SKM-1 treated with dmso at 0.1 percent for 144 hours (cell line): ENCODE measurements around the gene UTP20.
"Not testable (repeated sequence)": the region's sequence is repeated elsewhere in the genome, so short reads cannot be mapped to it uniquely, and the experiment has no call there.

ENCODE experiments used
- DNase-seq: peaks from one replicate; lab custom pipeline; 2025; ENCODE audit not compliant: unreplicated experiment; lab: John Stamatoyannopoulos, UW

Gene UTP20

DNA sequence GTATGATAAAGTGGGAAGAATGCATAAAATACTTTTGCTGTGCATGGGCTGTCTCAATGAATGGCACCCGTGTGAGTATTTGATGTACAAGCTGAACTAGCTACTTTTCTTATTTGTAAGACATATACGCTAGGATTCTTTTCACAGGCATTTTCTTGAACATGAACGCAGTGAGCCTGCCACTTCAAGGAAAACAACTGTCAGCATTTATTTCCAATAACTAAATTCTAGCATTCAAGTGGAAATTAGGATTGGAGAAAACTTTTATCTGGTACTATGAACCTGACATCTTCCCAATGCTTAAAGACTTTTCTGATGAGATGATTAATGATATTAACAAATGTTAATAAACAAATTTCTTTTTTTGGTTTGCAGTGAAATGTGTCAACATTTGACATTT lies 45.7 kb downstream of the UTP20 start:
- DNase-seq: no peak

DNA sequence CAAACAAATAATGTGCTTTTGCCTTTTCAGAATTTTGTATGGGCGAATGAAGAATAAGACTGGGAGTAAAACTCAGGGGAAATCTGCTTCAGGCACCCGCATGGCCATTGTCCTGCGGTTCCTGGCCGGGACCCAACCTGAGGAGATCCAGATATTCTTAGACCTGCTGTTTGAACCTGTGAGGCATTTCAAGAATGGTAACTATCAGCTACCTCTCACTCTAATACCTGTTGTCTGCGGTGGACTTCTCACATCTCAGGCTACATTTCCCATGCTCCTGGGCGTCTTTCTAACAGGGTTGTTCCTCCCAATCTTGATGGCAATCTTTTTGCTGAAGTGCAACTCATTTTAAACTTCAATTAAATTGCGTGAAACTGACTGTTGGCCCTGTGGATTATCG lies 47.1 kb downstream of the UTP20 start:
- DNase-seq: no peak

DNA sequence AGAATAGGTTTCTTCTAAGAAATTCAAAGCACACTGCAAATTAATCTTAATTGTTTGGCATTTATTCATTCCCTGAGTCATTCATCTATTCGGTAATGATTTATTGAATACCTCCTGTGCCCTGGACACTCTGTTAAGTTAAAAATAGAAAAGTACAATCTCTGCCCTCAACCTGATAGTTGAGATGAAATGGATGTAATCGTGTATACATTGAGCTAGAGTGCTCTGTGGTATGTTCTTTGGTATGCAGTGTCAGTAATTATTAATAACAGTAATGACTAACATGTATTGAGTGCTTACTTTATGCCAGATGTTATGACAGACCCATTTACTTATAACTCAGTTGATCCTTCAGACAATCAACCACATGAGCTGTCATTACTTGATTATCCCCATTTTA lies 47.6 kb downstream of the UTP20 start:
- no peak for DNase-seq

DNA sequence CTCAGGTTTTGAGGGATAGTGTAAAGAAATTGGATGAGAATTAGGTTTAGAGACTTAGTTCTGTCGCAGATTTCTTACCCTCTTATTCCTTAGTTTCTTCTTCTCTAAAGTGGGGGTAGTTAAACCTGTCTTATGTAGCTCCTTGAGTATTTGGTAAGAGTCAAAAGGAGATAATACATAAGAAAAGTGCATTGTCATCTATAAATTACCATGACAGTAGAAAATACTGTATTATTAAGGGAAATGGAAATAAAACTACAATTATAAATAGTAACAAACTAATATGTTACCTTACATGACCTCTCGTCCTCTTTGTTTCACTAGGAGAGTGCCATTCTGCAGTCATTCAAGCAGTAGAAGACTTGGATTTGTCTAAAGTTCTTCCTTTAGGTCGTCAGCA lies 49.0 kb downstream of the UTP20 start:
- DNase-seq: no peak

DNA sequence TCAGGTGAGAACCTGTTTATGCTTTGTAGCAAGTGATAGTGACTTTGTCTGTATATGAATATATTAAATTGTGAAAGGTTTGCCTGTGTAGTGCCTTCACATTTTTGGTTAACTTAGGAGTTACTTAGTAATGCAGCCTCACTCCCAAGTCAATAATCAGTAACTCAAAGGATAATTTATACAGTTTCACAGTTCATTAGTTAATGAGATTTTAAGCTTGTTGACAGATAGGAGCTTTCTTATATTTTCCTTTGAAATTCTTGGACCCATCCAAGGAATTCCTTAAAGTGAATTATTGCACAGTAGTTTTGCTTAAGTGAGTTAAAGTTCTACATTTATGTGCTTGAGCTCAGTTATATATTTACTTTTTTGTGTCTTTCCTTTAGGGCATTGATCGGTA lies 50.7 kb downstream of the UTP20 start:
- DNase-seq: no peak

DNA sequence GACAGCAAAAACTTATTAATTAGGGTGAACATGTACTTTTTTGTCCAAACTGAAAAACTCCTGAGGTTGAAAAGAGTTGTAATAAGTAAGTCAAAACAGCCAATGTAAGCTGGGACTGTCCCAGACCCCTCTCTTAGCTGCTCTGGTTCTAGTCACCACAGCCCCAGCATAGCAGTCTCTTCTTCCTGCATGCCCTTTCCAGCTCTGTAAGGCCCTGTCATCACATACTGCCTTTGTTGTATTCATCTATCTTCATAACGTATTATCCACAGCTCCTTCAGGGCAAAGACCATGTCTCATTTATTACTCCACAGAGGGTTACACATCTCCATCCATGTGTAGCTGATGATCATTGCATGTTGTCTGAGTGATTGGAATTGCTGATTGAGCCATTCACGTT lies 56.5 kb downstream of the UTP20 start:
- no peak for DNase-seq

DNA sequence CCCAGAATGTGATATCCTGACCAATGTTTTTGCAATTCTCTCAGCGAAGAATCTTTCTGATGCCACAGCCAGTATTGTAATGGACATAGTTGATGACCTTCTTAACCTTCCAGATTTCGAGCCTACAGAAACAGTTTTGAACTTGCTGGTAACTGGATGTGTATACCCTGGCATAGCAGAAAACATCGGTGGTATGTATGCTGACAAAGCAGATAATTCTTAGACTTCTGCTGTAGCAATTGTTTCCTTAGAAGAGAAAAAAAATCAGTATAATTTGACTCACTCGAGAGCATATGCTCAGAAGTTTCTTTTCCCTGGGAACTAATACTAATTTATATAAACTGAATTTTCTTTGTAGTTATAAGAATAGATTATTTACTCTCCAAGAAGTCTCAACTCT lies 58.2 kb downstream of the UTP20 start:
- no peak for DNase-seq

DNA sequence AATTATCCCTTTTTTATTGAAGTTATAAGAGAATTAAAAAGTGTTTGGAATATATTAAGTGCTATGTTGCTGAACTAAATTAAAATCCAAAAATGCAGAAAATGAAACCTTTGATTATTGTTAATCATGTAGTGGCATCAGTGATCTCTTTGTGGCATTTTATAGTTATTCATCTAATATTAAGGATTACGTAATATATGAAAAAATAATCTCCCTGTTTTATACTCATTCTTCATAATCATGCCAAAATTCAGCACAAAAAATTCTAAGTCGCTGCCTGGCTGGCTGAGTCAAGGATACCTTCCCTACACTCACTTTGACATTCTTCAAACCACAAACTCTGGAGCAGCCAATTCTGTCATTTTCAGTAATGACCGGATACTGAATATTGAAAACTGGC lies 64.0 kb downstream of the UTP20 start:
- no peak for DNase-seq

DNA sequence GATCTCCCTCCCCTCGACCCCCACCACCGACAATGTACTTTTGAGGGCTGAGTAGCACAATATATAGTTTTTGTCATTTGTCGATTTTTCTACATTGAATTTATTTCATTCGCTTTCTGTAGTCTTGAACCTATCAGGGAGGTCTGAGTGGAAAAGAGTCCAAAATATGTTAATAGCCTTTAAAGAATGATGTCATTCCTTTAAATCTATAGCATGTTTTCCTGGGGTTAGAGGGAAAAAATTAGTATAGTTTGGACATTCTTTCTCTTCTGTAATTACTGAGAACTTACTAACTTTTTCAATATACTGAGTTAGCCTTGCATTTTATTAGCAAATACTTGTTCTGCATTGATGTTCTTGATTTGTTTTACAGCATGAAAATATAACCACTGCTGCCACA lies 71.8 kb downstream of the UTP20 start:
- DNase-seq: no peak

DNA sequence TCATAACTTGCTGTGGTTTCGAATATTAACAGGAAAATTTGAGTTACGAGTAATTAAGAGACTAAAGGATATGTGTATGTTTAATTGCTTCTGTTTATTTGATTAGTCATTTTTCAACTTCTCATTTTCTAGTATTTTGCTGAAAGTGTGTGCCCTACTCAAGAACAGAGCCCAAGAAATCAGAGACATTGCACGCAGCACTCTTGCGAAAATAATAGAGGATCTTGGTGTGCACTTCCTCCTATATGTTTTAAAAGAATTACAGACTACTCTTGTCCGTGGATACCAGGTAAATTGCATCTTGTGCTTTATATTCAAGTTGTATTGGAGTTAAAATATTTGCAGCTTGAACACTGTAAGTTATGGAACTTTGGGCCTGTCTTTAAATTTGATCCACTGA lies 76.9 kb downstream of the UTP20 start:
- no peak for DNase-seq

DNA sequence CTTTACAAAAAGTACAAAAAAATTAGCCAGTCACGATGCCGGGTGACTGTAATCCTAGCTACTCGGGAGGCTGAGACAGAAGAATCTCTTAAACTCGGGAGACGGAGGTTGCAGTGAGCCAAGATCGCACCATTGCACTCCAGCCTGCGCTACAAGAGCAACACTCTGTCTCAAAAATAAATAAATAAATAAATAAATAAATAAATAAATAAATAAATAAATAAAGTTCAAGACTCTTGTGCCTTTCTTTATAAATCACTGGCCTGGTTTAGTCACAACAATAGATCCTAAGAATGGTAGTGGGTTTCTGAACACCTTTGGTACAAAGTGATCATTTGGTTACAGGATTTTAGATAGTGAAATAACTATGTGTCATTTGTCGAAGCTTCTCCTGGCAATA lies 81.5 kb downstream of the UTP20 start:
- DNase-seq: no peak

DNA sequence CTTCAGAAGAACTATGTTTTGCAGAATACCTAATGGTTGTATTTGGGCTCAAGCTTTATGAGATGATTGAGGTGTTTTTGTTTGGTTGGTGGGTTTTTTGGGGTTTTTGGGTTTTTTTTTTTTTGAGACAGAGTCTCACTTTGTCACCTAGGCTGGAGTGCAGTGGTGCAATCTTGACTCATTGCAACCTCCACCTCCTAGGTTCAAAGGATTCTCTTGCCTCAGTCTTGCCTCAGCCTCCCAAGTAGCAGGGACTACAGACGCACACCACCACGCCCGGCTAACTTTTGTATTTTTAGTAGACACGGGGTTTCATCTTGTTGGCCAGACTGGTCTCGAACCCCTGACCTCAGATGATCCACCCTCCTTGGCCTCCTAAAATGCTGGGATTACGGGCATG lies 88.1 kb downstream of the UTP20 start:
- no peak for DNase-seq

DNA sequence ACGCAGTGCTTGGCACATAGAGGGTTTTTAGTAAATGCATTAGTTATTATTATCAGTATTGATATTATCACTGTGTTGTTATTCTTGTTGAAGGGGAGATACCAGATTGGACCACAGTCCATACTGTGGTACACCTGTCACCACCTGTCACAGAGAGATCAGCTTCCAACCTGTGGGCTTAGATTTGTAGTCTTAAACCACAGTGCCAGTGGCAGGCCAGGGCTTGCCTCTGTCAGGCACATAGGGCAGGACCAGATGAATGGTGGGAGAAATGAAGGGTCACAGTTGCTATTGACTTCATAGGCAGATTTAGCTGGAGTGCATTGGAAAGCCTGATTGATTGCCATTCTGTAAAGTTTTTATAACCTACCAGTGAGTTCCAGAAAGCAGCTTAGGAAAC lies 92.5 kb downstream of the UTP20 start:
- DNase-seq: no peak

DNA sequence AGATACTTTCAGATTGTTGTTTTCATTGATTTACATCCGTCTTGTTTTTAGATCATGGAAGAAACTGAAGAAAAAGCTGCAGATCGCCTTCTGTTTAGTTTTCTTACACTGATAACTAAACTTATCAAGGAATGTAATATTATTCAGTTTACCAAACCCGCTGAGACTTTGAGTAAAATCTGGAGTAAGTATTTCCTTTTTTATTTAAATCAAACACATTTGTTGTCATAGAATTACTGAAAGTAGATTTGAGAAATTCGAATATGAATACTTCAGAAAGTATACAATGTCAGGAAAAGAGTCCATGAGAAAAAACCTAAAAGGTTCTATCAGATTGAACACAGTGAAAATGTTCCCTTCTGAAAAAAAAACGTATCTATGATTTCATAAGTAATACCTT lies 95.7 kb downstream of the UTP20 start:
- DNase-seq: no peak

DNA sequence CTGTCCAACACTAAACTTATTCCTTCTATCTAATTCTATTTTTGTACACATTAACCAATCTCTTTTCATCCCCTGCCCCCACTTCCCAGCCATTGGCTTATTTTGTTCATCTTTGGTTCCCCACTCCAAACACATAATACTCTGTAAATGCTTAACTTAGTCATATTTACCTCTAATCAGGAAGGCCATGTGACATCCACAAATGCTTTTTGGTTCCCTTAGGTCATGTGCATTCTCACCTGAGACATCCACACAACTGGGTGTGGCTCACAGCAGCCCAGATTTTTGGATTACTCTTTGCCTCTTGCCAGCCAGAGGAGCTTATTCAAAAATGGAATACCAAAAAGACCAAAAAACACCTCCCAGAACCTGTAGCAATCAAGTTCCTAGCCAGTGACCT lies 99.2 kb downstream of the UTP20 start:
- DNase-seq: no peak

DNA sequence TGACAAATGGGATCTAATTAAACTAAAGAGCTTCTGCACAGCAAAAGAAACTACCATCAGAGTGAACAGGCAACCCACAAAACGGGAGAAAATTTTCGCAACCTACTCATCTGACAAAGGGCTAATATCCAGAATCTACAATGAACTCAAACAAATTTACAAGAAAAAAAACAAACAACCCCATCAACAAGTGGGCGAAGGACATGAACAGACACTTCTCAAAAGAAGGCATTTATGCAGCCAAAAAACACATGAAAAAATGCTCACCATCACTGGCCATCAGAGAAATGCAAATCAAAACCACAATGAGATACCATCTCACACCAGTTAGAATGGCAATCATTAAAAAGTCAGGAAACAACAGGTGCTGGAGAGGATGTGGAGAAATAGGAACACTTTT lies 111.3 kb downstream of the UTP20 start:
- not testable (repeated sequence) for DNase-seq

DNA sequence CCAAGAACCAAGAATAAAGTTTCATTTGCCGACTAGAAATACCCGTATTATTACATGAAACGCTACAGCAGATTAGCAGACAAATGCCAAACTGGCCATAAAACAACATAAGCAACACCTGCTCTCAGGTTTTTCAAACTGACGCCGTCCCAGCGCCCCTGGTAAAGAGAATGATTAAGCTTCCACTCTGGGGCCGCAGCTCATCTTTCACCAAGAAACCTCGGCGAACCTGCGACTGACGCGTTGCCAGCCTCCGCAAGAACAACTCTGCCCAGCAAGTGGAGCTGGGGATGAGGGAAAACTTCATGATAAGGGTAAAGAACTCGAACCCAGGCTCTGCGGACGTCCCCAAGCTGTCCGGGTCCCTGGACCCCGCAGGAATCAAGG lies 127.1 kb downstream of the UTP20 start:
- no peak for DNase-seq

DNA sequence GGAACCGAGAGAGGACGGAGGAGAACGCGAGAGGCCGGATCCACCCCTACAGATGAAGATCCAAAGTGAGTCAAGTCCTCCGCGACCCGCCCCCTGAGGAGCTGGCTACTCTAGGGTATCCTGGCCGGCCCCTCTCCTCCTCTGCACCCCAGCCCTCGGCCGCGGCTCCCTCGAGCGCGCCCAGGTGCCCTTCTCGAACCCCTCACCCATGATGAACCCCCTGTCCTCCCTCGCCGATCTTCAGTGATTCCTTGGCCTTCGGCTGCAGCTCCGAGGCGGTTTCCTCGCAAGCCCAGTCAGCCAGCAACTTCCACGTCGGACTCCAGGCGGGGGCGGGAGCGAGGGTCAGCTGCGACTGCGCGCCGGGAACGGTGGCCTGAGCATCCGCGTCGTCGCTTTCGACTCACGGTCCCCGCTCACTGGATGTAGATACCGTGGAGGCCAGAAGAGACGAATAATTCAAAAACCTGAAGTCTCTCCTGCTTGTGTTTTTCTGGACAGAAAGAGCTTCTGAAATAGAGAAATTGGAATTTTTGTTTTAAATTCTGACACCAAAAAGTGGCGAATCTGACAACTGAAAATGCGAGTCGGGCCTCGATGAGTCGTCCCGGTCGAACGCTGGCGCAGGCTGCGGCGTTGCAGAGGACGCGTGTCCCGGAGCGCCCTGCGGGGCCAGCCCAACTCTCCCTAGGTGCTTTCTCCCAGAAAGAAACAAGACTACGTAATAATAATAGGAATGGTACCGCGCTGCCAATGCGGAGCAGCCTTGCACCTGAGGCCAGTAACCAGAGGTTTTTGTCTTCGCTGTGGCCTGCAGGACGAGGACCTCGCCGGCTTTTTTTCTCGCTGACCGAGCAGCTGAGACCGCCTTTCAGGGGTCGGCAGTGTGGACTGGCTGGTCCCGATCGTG lies 127.8 kb downstream of the UTP20 start, which contains the start of gene ARL1:
ARL1 (minus strand) TSS at position 337 of the 910 bp plus-strand sequence; CDS start at position 210, 127 bp downstream.
- DNase-seq: peak; percentile 50

DNA sequence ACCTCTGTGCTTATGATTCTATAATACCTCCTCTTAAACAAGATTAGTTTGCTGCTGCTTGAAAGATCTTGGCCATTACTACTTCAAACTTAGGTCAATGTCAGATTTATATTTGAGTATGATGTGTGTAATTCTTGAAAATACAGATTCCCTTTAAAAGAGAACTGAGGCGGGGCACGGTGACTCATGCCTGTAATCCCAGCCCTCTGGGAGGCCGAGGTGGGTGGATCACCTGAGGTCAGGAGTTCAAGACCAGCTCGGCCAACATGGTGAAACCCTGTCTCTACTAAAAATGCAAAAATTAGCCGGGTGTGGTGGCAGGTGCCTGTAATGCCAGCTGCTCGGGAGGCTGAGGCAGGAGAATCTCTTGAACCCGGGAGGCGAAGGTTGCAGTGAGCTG lies 130.3 kb downstream of the UTP20 start:
- not testable (repeated sequence) for DNase-seq

DNA sequence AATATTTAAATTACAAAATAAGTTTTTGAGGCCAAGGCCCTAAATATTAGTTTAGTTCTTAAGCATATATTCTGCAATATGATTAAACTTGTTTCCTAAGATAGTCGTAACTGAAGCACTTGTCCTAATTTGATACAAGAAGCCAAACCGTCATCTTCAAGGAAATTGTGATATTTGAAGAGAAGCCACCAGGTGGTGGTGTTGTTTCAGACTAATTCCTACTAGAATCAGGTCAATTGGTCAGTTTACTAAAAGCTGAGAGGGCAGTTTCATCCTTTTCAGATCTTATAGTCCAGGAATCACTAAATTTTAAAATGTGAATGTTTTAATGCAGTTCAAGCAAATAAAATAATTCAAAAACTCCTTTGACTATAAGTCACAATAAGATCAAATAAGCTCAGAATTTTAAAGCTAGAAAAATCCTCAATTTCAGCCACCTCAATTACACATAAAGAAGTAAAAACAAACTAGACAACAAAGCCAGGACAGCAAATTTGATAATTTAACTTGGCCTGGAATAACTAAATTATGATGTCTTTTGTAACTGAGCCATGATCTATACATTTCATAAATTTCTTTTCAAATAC lies 134.7 kb downstream of the UTP20 start:
- DNase-seq: peak; percentile 19

DNA sequence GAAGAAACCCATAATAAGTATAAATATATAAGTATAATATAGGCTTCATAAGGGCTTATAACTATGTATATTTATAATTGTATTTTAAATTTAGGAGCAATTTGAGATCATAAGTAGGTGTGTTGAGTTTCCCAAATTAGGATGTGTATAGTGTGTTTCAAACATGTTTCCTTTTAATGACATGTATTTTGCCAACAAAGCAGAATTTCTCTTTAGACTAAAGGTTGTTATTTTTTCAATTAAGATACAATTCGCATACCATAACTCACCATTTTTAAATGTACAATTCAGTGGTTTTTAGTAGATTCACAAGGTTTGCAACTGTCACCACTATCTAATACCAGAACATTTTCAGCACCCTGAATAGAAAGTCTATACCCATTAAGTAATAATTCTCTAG lies 135.3 kb downstream of the UTP20 start:
- no peak for DNase-seq

DNA sequence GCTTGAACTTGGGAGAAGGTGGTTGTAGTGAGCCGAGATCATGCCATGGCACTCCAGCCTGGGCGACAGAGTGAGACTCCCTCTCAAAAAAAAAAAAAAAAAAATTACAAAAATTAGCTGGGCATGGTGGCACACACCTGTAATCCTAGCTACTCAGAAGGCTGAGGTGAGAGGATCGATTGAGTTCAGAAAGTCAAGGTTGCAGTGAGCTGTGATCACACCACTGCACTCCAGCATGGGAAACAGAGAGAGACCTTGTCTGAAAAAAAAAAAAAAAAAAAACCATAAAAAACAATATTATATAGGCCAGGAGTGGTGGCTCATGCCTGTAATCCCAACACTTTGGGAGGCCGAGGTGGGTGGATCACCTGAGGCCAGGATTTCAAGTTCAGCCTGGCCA lies 142.2 kb downstream of the UTP20 start:
- DNase-seq: not testable (repeated sequence)

DNA sequence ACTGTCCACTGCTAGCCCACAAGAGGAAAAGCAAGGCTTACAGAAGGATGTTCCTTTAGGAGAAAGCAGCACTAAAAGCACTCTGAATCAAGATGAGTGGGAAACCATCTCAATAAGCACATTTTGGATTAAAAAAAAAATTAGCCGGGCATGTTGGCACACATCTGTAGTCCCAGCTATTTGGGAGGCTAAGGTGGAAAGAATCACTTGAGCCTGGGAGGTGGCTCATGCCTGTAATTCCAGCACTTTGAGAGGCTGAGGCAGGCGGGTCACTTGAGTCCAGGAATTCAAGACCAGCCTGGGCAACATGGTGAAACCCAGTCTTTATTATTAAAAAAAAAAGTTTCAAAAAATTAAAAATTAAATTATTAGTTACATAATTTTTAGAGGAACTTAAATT lies 144.7 kb downstream of the UTP20 start:
- DNase-seq: no peak
